NT2/D1 (cell line): ENCODE results near the gene TBL1XR1.

Experiments
- DNase-seq: peaks from one replicate; pipeline ENCODE4 v3.0.0-alpha.2; 2011; ENCODE audit warnings: low read depth, low spot score
- H3K27me3 ChIP-seq: 2 replicates; pipeline ENCODE4 v1.6.0; 2011; ENCODE audit warnings: mild to moderate bottlenecking; ENCODE audit not compliant: insufficient read length, insufficient read depth
- H3K36me3 ChIP-seq: 2 replicates; pipeline ENCODE4 v1.6.1; 2011; ENCODE audit warnings: mild to moderate bottlenecking, low read length, mixed read lengths; ENCODE audit not compliant: insufficient read depth, insufficient read length
- H3K4me1 ChIP-seq: 2 replicates; pipeline ENCODE4 v1.5.1; 2011; ENCODE audit not compliant: insufficient read depth, insufficient read length
- H3K4me3 ChIP-seq: 2 replicates; pipeline ENCODE4 v1.5.1; 2011; ENCODE audit warnings: low read depth; ENCODE audit not compliant: insufficient read length
- H3K9ac ChIP-seq: 2 replicates; pipeline ENCODE4 v1.6.0; 2011; ENCODE audit warnings: low read depth; ENCODE audit not compliant: insufficient read length
- H3K9me3 ChIP-seq: 2 replicates; pipeline ENCODE4 v1.5.1; 2011; ENCODE audit warnings: mild to moderate bottlenecking, low read length; ENCODE audit not compliant: insufficient read depth
- SUZ12 ChIP-seq: IDR thresholded peaks from 2 replicates; pipeline ENCODE4 v1.6.1; 2011; ENCODE audit not compliant: insufficient read length, insufficient read depth; ENCODE audit errors: extremely low read depth
- YY1 ChIP-seq: IDR thresholded peaks from 2 replicates; pipeline ENCODE4 v1.6.1; 2011; ENCODE audit not compliant: insufficient read length, insufficient read depth
- ZNF274 ChIP-seq: IDR thresholded peaks from 2 replicates; pipeline ENCODE4 v1.6.1; 2011; ENCODE audit warnings: mild to moderate bottlenecking, low read depth, low read length

The TBL1XR1 gene

DNA sequence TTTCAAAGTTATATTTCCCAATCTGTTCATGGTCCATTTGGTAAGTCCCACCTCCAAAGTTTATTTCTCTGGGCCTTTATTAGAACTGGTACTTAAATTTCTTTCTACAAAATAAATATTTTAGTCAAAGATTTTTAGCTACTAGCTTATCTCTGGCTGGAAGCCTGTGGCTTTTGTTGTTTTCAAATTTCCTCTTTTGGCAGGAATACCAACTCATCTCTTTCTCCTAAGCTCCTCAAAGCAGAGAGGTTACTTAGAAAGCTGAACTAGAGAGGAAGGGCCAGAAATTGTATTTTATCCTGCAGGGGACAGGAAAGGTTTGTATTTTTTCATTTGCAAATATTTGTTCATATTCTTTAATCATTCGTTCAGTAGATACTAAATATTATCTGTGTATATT, 227.8 kb downstream of the TBL1XR1 start:
- no peaks in the 10 kb centered on the region for H3K27me3 ChIP-seq
- H3K4me1 ChIP-seq = no peaks in the 10 kb centered on the region
- TF ChIP-seq SUZ12 (no peak), YY1 (no peak), ZNF274 (no peak)
- no peak overlapping the region for H3K9ac ChIP-seq
- H3K4me3 ChIP-seq = no peak overlapping the region
- H3K9me3 ChIP-seq = no peaks in the 10 kb centered on the region
- H3K36me3 ChIP-seq = no peaks in the 10 kb centered on the region
- no peak for DNase-seq
